Measurements from ENCODE around the gene PEX16.

DNA sequence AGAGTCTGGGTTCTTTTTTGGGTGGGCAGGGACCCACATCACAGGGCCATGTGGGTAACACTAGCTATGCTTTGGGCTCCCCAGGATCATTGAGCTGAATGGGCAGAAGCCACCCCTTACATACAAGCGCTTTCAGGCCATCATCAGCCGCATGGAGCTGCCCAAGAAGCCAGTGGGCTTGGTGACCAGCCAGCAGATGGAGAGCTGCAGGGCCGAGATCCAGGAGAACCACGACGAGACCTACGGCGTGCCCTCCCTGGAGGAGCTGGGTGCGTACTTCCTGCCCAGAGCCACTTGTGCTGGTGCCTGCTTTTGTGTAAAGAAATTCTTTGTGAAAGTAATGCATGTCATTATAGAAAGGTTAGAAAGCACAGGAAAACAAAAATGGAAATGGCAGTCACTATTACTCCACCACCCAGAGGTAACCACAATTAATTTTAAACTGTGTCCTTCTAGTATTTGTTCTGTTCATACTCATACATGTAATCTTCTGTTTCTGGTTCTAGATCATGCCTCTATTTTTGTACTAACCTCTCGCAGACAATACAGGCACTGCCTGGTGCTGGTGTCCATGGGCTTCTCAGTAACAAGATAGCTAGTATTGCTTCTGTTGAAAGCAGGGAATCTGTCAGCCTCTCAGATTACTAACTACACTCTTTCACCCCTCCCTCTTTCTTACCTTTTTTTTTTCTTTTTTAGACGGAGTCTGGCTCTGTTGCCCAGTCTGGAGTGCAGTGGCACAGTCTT, 56.7 kb downstream of the PEX16 start:
- TF ChIP-seq, protein P1, sequence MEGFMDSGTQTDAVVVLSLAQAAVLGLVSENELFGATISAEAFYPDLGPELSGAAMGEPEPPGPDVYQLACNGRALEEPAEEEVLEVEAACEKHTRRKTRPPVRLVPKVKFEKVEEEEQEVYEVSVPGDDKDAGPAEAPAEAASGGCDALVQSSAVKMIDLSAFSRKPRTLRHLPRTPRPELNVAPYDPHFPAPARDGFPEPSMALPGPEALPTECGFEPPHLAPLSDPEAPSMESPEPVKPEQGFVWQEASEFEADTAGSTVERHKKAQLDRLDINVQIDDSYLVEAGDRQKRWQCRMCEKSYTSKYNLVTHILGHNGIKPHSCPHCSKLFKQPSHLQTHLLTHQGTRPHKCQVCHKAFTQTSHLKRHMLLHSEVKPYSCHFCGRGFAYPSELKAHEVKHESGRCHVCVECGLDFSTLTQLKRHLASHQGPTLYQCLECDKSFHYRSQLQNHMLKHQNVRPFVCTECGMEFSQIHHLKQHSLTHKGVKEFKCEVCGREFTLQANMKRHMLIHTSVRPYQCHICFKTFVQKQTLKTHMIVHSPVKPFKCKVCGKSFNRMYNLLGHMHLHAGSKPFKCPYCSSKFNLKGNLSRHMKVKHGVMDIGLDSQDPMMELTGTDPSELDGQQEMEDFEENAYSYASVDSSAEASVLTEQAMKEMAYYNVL (CRISPR knock-in tag; IDR thresholded peaks at IDR 0.05; ENCODE audit: borderline replicate concordance) = no peak
- TF ChIP-seq, protein P2, sequence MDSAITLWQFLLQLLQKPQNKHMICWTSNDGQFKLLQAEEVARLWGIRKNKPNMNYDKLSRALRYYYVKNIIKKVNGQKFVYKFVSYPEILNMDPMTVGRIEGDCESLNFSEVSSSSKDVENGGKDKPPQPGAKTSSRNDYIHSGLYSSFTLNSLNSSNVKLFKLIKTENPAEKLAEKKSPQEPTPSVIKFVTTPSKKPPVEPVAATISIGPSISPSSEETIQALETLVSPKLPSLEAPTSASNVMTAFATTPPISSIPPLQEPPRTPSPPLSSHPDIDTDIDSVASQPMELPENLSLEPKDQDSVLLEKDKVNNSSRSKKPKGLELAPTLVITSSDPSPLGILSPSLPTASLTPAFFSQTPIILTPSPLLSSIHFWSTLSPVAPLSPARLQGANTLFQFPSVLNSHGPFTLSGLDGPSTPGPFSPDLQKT (CRISPR knock-in tag; IDR thresholded peaks at IDR 0.05; ENCODE audit: borderline replicate concordance) = no peak
- TF ChIP-seq SP1 (IDR thresholded peaks at IDR 0.05) (no peak), SP1 (CRISPR knock-in tag; IDR thresholded peaks at IDR 0.05) (no peak), POLR2AphosphoS5 (IDR thresholded peaks at IDR 0.05; ENCODE audit: low read depth, low read length) (no peak), EZH2 (conservative IDR thresholded peaks at IDR 0.05; ENCODE audit: low read depth, low read length) (no peak), DMAP1 (CRISPR knock-in tag; IDR thresholded peaks at IDR 0.05) (no peak), ZNF101 (CRISPR knock-in tag; IDR thresholded peaks at IDR 0.05; ENCODE audit: borderline replicate concordance, low read depth) (no peak)
- TF ChIP-seq, protein P3, sequence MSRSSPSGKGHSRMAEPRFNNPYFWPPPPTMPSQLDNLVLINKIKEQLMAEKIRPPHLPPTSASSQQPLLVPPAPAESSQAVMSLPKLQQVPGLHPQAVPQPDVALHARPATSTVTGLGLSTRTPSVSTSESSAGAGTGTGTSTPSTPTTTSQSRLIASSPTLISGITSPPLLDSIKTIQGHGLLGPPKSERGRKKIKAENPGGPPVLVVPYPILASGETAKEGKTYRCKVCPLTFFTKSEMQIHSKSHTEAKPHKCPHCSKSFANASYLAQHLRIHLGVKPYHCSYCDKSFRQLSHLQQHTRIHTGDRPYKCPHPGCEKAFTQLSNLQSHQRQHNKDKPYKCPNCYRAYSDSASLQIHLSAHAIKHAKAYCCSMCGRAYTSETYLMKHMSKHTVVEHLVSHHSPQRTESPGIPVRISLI (CRISPR knock-in tag; IDR thresholded peaks at IDR 0.05; ENCODE audit: borderline replicate concordance) = no peak
- TF ChIP-seq, protein P4, sequence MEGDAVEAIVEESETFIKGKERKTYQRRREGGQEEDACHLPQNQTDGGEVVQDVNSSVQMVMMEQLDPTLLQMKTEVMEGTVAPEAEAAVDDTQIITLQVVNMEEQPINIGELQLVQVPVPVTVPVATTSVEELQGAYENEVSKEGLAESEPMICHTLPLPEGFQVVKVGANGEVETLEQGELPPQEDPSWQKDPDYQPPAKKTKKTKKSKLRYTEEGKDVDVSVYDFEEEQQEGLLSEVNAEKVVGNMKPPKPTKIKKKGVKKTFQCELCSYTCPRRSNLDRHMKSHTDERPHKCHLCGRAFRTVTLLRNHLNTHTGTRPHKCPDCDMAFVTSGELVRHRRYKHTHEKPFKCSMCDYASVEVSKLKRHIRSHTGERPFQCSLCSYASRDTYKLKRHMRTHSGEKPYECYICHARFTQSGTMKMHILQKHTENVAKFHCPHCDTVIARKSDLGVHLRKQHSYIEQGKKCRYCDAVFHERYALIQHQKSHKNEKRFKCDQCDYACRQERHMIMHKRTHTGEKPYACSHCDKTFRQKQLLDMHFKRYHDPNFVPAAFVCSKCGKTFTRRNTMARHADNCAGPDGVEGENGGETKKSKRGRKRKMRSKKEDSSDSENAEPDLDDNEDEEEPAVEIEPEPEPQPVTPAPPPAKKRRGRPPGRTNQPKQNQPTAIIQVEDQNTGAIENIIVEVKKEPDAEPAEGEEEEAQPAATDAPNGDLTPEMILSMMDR (CRISPR knock-in tag; IDR thresholded peaks at IDR 0.05) = no peak
